NB4 (cell line): ENCODE measurements around the gene RNF150.

Experiments used
- DNase-seq: peaks from one replicate; pipeline ENCODE4 v3.0.0; 2010; ENCODE audit warnings: low read depth
- H3K4me3 ChIP-seq: one replicate; pipeline ENCODE4 v1.5.1; 2011; ENCODE audit warnings: mild to moderate bottlenecking, low read depth, low read length, moderate library complexity
- MYC ChIP-seq: IDR thresholded peaks from 2 replicates; pipeline ENCODE4 v1.6.1; 2011; ENCODE audit warnings: low read depth, low read length
- POLR2A ChIP-seq: IDR thresholded peaks from 2 replicates; pipeline ENCODE4 v1.6.1; 2011; ENCODE audit warnings: mild to moderate bottlenecking; ENCODE audit not compliant: insufficient read length; ENCODE audit errors: extremely low read depth
- TF ChIP-seq, protein P1 (sequence below): IDR thresholded peaks from one replicate; pipeline ENCODE4 v1.5.1; 2012; ENCODE audit warnings: low read depth, low read length
- TF ChIP-seq, protein P2 (sequence below): IDR thresholded peaks from 2 replicates; pipeline ENCODE4 v1.6.1; 2011; ENCODE audit warnings: low read depth, low read length

The RNF150 gene

DNA sequence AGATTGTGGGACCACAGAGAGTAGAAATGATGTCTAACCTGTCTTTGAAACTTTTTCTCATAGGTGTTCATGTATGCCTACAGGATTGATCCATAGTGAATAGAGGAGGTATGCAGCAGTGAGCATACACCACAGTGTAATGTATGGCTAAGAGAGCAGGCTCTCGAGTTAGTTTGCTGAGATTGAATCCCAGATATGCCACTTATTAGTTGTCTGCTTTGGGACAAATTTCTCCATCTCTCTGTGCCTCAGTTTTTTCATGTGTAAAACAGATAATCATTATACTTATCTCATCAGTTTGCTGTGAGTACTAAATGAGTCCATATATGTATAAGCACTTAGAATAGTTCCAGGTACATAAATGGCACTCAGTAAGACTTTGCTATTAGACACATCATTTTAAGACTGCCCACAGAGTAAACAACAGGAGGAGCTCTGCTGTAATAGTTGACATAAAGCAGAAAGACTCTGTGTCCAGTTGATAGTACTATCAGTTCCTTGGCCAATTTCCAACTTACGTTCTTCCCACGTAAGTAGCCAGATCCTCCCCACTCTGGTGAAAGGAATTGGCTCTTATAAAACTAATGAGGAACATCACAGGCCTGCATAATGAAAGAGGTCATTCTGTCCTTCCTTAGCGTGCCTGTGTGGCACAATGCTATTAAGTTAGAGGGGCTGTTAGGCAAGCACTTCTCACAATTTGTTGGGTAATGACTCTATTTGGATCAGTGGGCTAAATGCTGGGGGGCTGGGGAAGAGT is 20.7 kb upstream of the RNF150 start:
- DNase-seq: no peak
- TF ChIP-seq MYC (no peak), POLR2A (no peak)
- TF ChIP-seq, protein P1, sequence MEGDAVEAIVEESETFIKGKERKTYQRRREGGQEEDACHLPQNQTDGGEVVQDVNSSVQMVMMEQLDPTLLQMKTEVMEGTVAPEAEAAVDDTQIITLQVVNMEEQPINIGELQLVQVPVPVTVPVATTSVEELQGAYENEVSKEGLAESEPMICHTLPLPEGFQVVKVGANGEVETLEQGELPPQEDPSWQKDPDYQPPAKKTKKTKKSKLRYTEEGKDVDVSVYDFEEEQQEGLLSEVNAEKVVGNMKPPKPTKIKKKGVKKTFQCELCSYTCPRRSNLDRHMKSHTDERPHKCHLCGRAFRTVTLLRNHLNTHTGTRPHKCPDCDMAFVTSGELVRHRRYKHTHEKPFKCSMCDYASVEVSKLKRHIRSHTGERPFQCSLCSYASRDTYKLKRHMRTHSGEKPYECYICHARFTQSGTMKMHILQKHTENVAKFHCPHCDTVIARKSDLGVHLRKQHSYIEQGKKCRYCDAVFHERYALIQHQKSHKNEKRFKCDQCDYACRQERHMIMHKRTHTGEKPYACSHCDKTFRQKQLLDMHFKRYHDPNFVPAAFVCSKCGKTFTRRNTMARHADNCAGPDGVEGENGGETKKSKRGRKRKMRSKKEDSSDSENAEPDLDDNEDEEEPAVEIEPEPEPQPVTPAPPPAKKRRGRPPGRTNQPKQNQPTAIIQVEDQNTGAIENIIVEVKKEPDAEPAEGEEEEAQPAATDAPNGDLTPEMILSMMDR: no peak
- TF ChIP-seq, protein P2, sequence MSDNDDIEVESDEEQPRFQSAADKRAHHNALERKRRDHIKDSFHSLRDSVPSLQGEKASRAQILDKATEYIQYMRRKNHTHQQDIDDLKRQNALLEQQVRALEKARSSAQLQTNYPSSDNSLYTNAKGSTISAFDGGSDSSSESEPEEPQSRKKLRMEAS: no peak
- H3K4me3 ChIP-seq: no peak overlapping the region

DNA sequence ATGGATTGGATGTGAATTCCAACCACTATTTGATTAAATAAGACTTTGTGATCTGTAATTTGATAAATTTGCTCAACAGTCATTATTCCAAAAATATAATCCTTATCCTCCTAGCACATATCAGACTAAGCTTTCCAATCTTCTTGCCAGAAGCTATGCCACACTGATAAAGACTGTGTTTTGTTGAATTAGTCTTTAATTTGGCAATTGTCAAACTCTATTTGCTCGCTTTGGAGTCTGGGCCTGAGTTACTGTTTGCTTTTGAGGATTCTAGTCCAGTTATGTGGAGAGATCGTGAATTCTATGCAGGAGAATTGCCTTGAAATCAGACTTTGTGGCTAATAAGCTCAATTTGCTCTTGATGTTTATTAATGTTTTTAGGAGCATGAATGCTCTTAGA is 10.9 kb upstream of the RNF150 start:
- H3K4me3 ChIP-seq: no peak overlapping the region
- TF ChIP-seq POLR2A (no peak), MYC (no peak)
- TF ChIP-seq, protein P2: no peak
- TF ChIP-seq, protein P1: no peak
- DNase-seq: no peak

DNA sequence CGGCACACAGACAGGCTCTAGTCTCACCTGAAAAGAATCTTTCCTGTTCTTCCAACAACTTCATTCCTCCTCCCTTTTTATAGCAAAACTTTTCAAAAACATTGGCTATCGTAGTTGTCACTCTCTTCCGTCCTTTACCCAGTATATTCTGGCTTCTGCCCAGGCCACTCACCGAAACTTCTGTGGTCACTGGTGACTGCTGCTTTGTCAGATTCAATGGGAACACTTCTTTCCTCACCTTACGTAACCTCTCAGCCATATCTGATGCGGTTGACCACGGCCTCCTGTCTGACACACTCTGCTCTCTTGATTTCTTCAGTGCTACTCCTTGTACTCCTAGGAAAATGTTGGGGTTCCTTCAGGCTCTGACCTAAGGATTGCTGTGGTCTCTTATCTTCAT is 9.2 kb upstream of the RNF150 start:
- DNase-seq: peak; percentile 42
- no peak for TF ChIP-seq POLR2A
- no peak for TF ChIP-seq MYC
- H3K4me3 ChIP-seq: no peak overlapping the region

DNA sequence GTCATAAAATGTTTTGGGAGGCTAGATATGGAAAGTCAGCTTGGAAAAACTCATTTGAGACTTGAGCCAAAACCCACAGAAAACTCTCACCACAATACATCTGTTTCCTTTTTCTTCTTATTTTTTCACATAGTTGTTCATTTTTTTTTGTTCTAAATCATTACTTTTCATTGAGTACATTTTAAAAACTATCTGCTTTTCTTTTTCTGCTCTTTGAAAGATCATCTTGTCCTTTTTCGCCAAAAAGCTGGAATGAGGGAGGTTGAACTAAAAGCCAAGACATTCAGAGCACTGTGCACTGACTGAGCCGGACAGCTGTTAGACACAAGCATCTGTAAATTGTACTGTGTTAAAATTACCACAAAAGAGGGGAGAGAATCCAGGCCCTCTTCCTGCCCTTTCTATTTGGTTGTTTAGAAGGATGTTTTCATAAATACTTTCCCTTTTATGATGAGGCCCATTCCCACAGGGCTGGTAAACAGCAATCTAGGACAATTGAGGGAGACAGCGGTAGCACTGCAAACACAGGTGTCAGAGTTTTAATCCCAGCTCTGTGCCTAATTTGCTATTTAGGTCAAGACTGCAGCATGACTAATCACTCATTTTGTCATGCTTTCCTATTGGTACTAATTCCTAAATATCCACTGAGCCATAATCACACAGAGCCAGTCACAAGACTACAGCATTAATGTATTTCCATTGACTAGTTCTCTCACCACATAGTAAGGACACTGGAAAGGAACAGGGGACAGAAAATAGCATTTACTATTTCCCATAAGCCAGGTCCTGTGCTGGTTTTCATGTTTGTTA is 7.3 kb upstream of the RNF150 start:
- no peak for TF ChIP-seq POLR2A
- no peak for TF ChIP-seq MYC
- TF ChIP-seq, protein P1: no peak
- TF ChIP-seq, protein P2: no peak
- no peak overlapping the region for H3K4me3 ChIP-seq
- no peak for DNase-seq

DNA sequence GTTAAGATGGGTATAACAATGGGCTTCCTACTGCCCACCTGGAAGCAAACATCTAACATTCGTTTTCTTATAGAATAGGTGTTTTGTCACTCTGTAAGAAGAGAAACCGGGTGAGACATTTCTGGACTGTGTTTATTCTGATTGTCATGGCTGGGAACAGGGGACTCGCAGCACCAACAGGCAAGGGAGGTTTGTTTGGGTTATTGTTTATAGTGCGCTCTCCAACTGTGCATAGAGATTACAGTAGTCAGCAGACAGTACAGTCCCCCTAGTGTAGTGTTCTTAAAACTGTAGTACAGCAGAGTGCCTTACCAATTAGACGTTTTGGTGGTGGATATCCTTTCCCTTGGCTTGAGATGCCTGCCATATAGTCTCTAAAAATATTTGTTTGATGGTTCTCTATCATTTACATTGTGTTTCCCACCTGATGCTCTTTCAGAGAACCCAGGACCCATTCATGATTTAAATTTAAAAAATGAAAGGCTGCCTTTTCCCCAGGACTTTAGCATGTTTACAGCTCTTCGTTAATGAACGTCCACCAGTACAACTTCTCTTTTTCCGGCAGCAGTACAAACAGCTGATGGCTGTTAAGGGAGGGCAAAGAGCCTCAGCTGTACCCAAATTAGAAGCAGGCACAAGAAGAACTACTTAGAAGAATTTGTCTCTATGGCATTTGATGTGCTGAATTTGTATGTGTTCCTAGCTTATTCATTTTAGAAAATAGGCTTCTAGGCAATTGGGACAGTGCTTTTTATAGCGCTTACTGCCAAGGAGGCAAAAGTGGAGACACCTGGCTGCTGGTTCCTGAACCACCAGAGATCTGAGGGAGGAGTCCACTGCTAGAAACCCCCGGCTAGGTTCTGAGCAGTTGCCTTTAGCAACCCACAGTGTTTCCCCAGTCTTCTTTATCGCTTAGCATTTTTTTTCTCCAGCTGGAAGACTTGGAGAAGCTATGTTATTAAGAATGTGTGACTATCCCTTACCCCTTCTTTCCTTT is 1.0 kb upstream of the RNF150 start:
- no peak for DNase-seq
- no peak overlapping the region for H3K4me3 ChIP-seq
- TF ChIP-seq POLR2A: no peak
- TF ChIP-seq, protein P2: no peak
- no peak for TF ChIP-seq MYC
- TF ChIP-seq, protein P1: no peak
